KMS-11 (cell line): ENCODE results near the gene RANBP17.

Experiments
- H2AFZ ChIP-seq: fragments of 200-600 bp; sonication (generic); 2 replicates; pipeline ENCODE4 v1.6.1; 2016; ENCODE audit warnings: antibody characterized with exemption, mixed run types, low read depth
- H3K27ac ChIP-seq: fragments of 200-600 bp; sonication (generic); 2 replicates; pipeline ENCODE4 v1.6.1; 2016; ENCODE audit warnings: mild to moderate bottlenecking, mixed run types
- H3K27me3 ChIP-seq: fragments of 200-600 bp; sonication (generic); 2 replicates; pipeline ENCODE4 v1.6.1; 2017; ENCODE audit warnings: mild to moderate bottlenecking, low read depth, mixed run types, moderate library complexity; ENCODE audit not compliant: insufficient read depth
- H3K36me3 ChIP-seq: fragments of 200-600 bp; sonication (generic); 2 replicates; pipeline ENCODE4 v1.6.1; 2017; ENCODE audit warnings: mild to moderate bottlenecking, mixed run types; ENCODE audit not compliant: insufficient read depth
- H3K4me1 ChIP-seq: fragments of 200-600 bp; sonication (generic); 2 replicates; pipeline ENCODE4 v1.6.1; 2016; ENCODE audit warnings: mild to moderate bottlenecking, low read depth, mixed run types; ENCODE audit not compliant: poor library complexity, severe bottlenecking
- H3K4me2 ChIP-seq: fragments of 200-600 bp; sonication (generic); 2 replicates; pipeline ENCODE4 v1.7.0; 2016; ENCODE audit warnings: mild to moderate bottlenecking, mixed run types
- H3K4me3 ChIP-seq: fragments of 200-600 bp; sonication (generic); IDR thresholded peaks from 2 replicates; pipeline ENCODE4 v1.6.1; 2017; ENCODE audit warnings: low read depth, low read length, mixed read lengths; ENCODE audit not compliant: insufficient read depth
- H3K79me2 ChIP-seq: fragments of 200-600 bp; sonication (generic); 2 replicates; pipeline ENCODE4 v1.6.1; 2016; ENCODE audit warnings: low read depth, mixed run types; ENCODE audit not compliant: insufficient read depth
- H3K9ac ChIP-seq: fragments of 200-600 bp; sonication (generic); 2 replicates; pipeline ENCODE4 v1.6.1; 2016; ENCODE audit warnings: mild to moderate bottlenecking, mixed run types
- H4K20me1 ChIP-seq: fragments of 200-600 bp; sonication (generic); 2 replicates; pipeline ENCODE4 v1.6.1; 2016; ENCODE audit warnings: mild to moderate bottlenecking, mixed run types; ENCODE audit not compliant: insufficient read depth
- CTCF ChIP-seq: fragments of 200-600 bp; sonication (generic); conservative IDR thresholded peaks from 2 replicates; pipeline ENCODE4 v1.6.1; 2017; ENCODE audit warnings: low read depth, mild to moderate bottlenecking, antibody characterized with exemption, low read length, moderate library complexity, mixed read lengths

Gene RANBP17

GRCh38 chr5:171128136-171128535 lies 266.3 kb downstream of the RANBP17 start:
- H3K4me1 ChIP-seq: no peaks in the 10 kb centered on the region
- no peak overlapping the region for H3K4me2 ChIP-seq
- no peak overlapping the region for H3K4me3 ChIP-seq
- no peaks in the 10 kb centered on the region for H3K27me3 ChIP-seq
- H3K36me3 ChIP-seq: no peaks in the 10 kb centered on the region
- H4K20me1 ChIP-seq: no peaks in the 10 kb centered on the region
- H2AFZ ChIP-seq: no peak overlapping the region
- no peak overlapping the region for H3K9ac ChIP-seq
- no peaks in the 10 kb centered on the region for H3K79me2 ChIP-seq
- H3K27ac ChIP-seq: no peak overlapping the region
- TF ChIP-seq CTCF: no peak

GRCh38 chr5:171129308-171129707 lies 267.5 kb downstream of the RANBP17 start:
- no peak overlapping the region for H3K4me3 ChIP-seq
- no peaks in the 10 kb centered on the region for H4K20me1 ChIP-seq
- no peak overlapping the region for H3K4me2 ChIP-seq
- H3K9ac ChIP-seq: no peak overlapping the region
- H3K79me2 ChIP-seq: no peaks in the 10 kb centered on the region
- H3K4me1 ChIP-seq: no peaks in the 10 kb centered on the region
- H2AFZ ChIP-seq: no peak overlapping the region
- no peak for TF ChIP-seq CTCF
- no peaks in the 10 kb centered on the region for H3K36me3 ChIP-seq
- no peak overlapping the region for H3K27ac ChIP-seq
- no peaks in the 10 kb centered on the region for H3K27me3 ChIP-seq

- Histone ChIP-seq H3K4me2 (no peak overlapping the region), H3K79me2 (no peaks in the 10 kb centered on the region), H3K4me3 (no peak overlapping the region), H3K27ac (no peak overlapping the region), H3K36me3 (no peaks in the 10 kb centered on the region), H4K20me1 (no peaks in the 10 kb centered on the region), H3K4me1 (no peaks in the 10 kb centered on the region), H3K27me3 (no peaks in the 10 kb centered on the region), H3K9ac (no peak overlapping the region), H2AFZ (no peak overlapping the region)
- TF ChIP-seq CTCF: no peak
These were observed 269.7 kb downstream of the RANBP17 start for GRCh38 chr5:171131497-171131896.

GRCh38 chr5:171137768-171138525 lies 276.1 kb downstream of the RANBP17 start:
- no peak for TF ChIP-seq CTCF
- Histone ChIP-seq H3K27ac (no peak overlapping the region), H3K36me3 (no peaks in the 10 kb centered on the region)

More at GRCh38 chr5:171137768-171138525, 276.1 kb downstream of the RANBP17 start:
- H2AFZ ChIP-seq: no peak overlapping the region
- no peaks in the 10 kb centered on the region for H4K20me1 ChIP-seq
- H3K4me3 ChIP-seq: no peak overlapping the region
- H3K4me1 ChIP-seq: no peaks in the 10 kb centered on the region
- no peak overlapping the region for H3K9ac ChIP-seq
- no peak overlapping the region for H3K4me2 ChIP-seq
- H3K27me3 ChIP-seq: no peaks in the 10 kb centered on the region
- no peaks in the 10 kb centered on the region for H3K79me2 ChIP-seq
